Right cardiac atrium (tissue), 5 donors: ENCODE results near the gene ZNF786. TPM values are rescaled to one million over a fixed set of nuclear protein-coding genes. Genes with fewer than 3 reads are reported as not detected.
"Not testable (repeated sequence)": the region's sequence is repeated elsewhere in the genome, so short reads cannot be mapped to it uniquely, and the experiment has no call there.

Source experiments
- ATAC-seq, 2 donors: fragments of 200-7000 bp; cut with Tn5 transposase; one replicate each; pipeline versions ENCODE4 v1.8.0 to v1.9.1; 2020; ENCODE audit warnings: moderate library complexity in 2 of 2, mild to moderate bottlenecking in 1 of 2
- DNase-seq, 3 donors: peaks; one replicate each; pipeline ENCODE4 v3.0.0-alpha.2; 2020
- H3K27ac ChIP-seq: one replicate; pipeline ENCODE4 v1.5.1; 2013; ENCODE audit warnings: mild to moderate bottlenecking, low read length, control low read depth, moderate library complexity
- H3K27me3 ChIP-seq: one replicate; pipeline ENCODE4 v1.6.1; 2013; ENCODE audit not compliant: control insufficient read depth, insufficient read depth
- H3K4me1 ChIP-seq: one replicate; pipeline ENCODE4 v1.6.1; 2013; ENCODE audit warnings: low read length; ENCODE audit not compliant: control insufficient read depth, insufficient read depth
- H3K4me3 ChIP-seq: one replicate; pipeline ENCODE4 v1.5.1; 2013; ENCODE audit warnings: low read length, control low read depth
- H3K9me3 ChIP-seq: one replicate; pipeline ENCODE4 v1.6.1; 2013; ENCODE audit warnings: low read length; ENCODE audit not compliant: control insufficient read depth
- WGBS: extraction: QIAGEN DNeasy Blood & Tissue Kit; methylation state at CpG from one replicate; pipeline ENCODE4 v1.1.7; 2013; 5-methylcytosine and 5-hydroxymethylcytosine counted together
- intact Hi-C, 4 donors: fragments of 100-400 bp; cut with DNase I; formaldehyde crosslinking; loops; one replicate each; pipeline versions ENCODE4 v1.11.0 to v1.14.0; 2022 to 2023
- polyA plus RNA-seq: library from polyadenylated mRNA; stranded (reverse); fragments of 200-250 nt; gene quantifications from one replicate; pipeline ENCODE4 v1.2.3, GENCODE V29; 2013
- total RNA-seq, 4 donors: library from RNA; stranded (reverse); fragmentation: NEBNext Ultra II Directional; extraction: Animal tissue kit (Norgen Biotek cat#: 25700); gene quantifications; one replicate each; pipeline ENCODE4 v1.2.1, GENCODE V29; 2021
- donor health status: healthy with polysubstance abuse.
- donor health status: DM: no; HTN: yes; CAD: no.
- donor health status: DM: no; HTN: no; CAD: no.
- donor health status: DM: no; HTN: yes; CAD: no; lungs with severe emphysema.
- donor health status: DM: yes; HTN: yes; CAD: no.

The ZNF786 gene
- total and polyA plus RNA-seq, 5 donors = 2.1 to 4.1 (median 3.1) TPM

GRCh38 chr7:149077594-149077993 lies 12.9 kb downstream of the ZNF786 start:
- Histone ChIP-seq H3K9me3 (no peaks in the 10 kb centered on the region), H3K27me3 (no peaks in the 10 kb centered on the region), H3K4me3 (no peak overlapping the region), H3K4me1 (no peaks in the 10 kb centered on the region), H3K27ac (no peak overlapping the region)
- 87% methylated on average over 9 of the region's 9 CpGs for WGBS
- ATAC-seq (no peak), DNase-seq (no peak)
- intact Hi-C loops = no loop called here

- Histone ChIP-seq H3K27me3 (no peaks in the 10 kb centered on the region), H3K4me3 (no peak overlapping the region), H3K4me1 (no peaks in the 10 kb centered on the region), H3K9me3 (no peaks in the 10 kb centered on the region), H3K27ac (no peak overlapping the region)
- ATAC-seq = no peak
- 96% methylated on average over 2 of the region's 2 CpGs for WGBS
- intact Hi-C loops = no loop called here
- no peak for DNase-seq
Observed at GRCh38 chr7:149075286-149075685, 15.2 kb downstream of the ZNF786 start.

- Histone ChIP-seq H3K4me1 (no peaks in the 10 kb centered on the region), H3K27me3 (no peaks in the 10 kb centered on the region), H3K9me3 (no peaks in the 10 kb centered on the region), H3K27ac (no peak overlapping the region), H3K4me3 (no peak overlapping the region)
- ATAC-seq = no peak
- 78% methylated on average over 3 of the region's 3 CpGs for WGBS
- no peak for DNase-seq
- intact Hi-C loops = no loop called here
Observed at GRCh38 chr7:149074116-149074885, 16.2 kb downstream of the ZNF786 start.

GRCh38 chr7:149072438-149072775 lies 18.1 kb downstream of the ZNF786 start:
- H3K4me1 ChIP-seq = no peaks in the 10 kb centered on the region
- DNase-seq = no peak

GRCh38 chr7:149071641-149072437 lies 18.7 kb downstream of the ZNF786 start:
- Histone ChIP-seq H3K27me3 (no peaks in the 10 kb centered on the region), H3K27ac (peak overlapping the region; percentile 42), H3K4me3 (no peak overlapping the region), H3K4me1 (no peaks in the 10 kb centered on the region), H3K9me3 (no peaks in the 10 kb centered on the region)
- DNase-seq (peak in 2 of 3 donors; percentile 31 to 76), ATAC-seq (peak; percentile 29 to 59)
- WGBS = 70% methylated on average over 46 of the region's 46 CpGs
- intact Hi-C loops = no loop called here

More at GRCh38 chr7:149072438-149072775, 18.1 kb downstream of the ZNF786 start:
- no peak overlapping the region for H3K27ac ChIP-seq
- 79% methylated on average over 4 of the region's 4 CpGs for WGBS
- no peak for ATAC-seq
- H3K9me3 ChIP-seq = no peaks in the 10 kb centered on the region
- intact Hi-C loops = no loop called here
- H3K27me3 ChIP-seq = no peaks in the 10 kb centered on the region
- H3K4me3 ChIP-seq = no peak overlapping the region

GRCh38 chr7:149071182-149071635 lies 19.3 kb downstream of the ZNF786 start:
- ATAC-seq (peak; percentile 15 to 22), DNase-seq (no peak)
- 96% methylated on average over 29 of the region's 29 CpGs for WGBS
- Histone ChIP-seq H3K9me3 (no peaks in the 10 kb centered on the region), H3K27ac (no peak overlapping the region), H3K4me1 (no peaks in the 10 kb centered on the region), H3K27me3 (no peaks in the 10 kb centered on the region), H3K4me3 (no peak overlapping the region)
- intact Hi-C loops = no loop called here

GRCh38 chr7:149070372-149071125 lies 20.0 kb downstream of the ZNF786 start:
- Histone ChIP-seq H3K9me3 (no peaks in the 10 kb centered on the region), H3K27me3 (no peaks in the 10 kb centered on the region), H3K27ac (no peak overlapping the region), H3K4me3 (no peak overlapping the region), H3K4me1 (no peaks in the 10 kb centered on the region)
- 95% methylated on average over 31 of the region's 31 CpGs for WGBS
- DNase-seq (no peak), ATAC-seq (no peak)
- intact Hi-C loops = no loop called here

- Histone ChIP-seq H3K4me3 (no peak overlapping the region), H3K27ac (no peak overlapping the region), H3K4me1 (no peaks in the 10 kb centered on the region), H3K27me3 (no peaks in the 10 kb centered on the region), H3K9me3 (no peaks in the 10 kb centered on the region)
- DNase-seq (no peak), ATAC-seq (no peak)
- intact Hi-C loops = loop anchor here in 2 of 4 donors (5.0 to 10.0 kb wide), 2 partner anchors 61 to 63 kb away; no protein-coding TSS in a partner anchor
- 80% methylated on average over 4 of the region's 4 CpGs for WGBS
Observed at GRCh38 chr7:149067869-149068268, 22.6 kb downstream of the ZNF786 start.

- ATAC-seq (no peak), DNase-seq (no peak)
- Histone ChIP-seq H3K27me3 (no peaks in the 10 kb centered on the region), H3K4me3 (no peak overlapping the region), H3K27ac (no peak overlapping the region), H3K4me1 (no peaks in the 10 kb centered on the region), H3K9me3 (no peaks in the 10 kb centered on the region)
- intact Hi-C loops = loop anchor here in 1 of 4 donors (10.0 kb wide), 1 partner anchor 59 kb away; no protein-coding TSS in a partner anchor
Observed at GRCh38 chr7:149063476-149063875, 27.0 kb downstream of the ZNF786 start.

- not testable (repeated sequence) for DNase-seq, ATAC-seq, H3K27ac ChIP-seq, H3K4me3 ChIP-seq, H3K9me3 ChIP-seq, H3K27me3 ChIP-seq, H3K4me1 ChIP-seq
- intact Hi-C loops = loop anchor here in 1 of 4 donors (10.0 kb wide), 1 partner anchor 58 kb away; no protein-coding TSS in a partner anchor
- WGBS = 86% methylated on average over 10 of the region's 10 CpGs
Observed at GRCh38 chr7:149062217-149062899, 28.2 kb downstream of the ZNF786 start.
